ENCODE data around the gene CNDP2.
A peak's percentile ranks its signal among the peaks of the same experiment; 100 is the strongest.
"Not testable (repeated sequence)": the region's sequence is repeated elsewhere in the genome, so short reads cannot be mapped to it uniquely, and the experiment has no call there.

The CNDP2 gene

GRCh38 chr18:74473976-74474640 is 22.1 kb upstream of the CNDP2 start:
- DNase-seq, result no peak

GRCh38 chr18:74476140-74476539 is 20.0 kb upstream of the CNDP2 start:
- DNase-seq, result no peak

GRCh38 chr18:74477771-74478170 is 18.4 kb upstream of the CNDP2 start:
- no peak for DNase-seq

- no peak for DNase-seq
Measured at GRCh38 chr18:74478316-74478715, 17.8 kb upstream of the CNDP2 start.

- no peak for DNase-seq
Measured at GRCh38 chr18:74478880-74479279, 17.3 kb upstream of the CNDP2 start.

- DNase-seq, result no peak
Measured at GRCh38 chr18:74479486-74480148, 16.5 kb upstream of the CNDP2 start.

- DNase-seq, result no peak
Measured at GRCh38 chr18:74480149-74480651, 16.0 kb upstream of the CNDP2 start.

GRCh38 chr18:74482697-74483096 is 13.5 kb upstream of the CNDP2 start:
- no peak for DNase-seq

- DNase-seq, result no peak
Measured at GRCh38 chr18:74486119-74486849, 9.9 kb upstream of the CNDP2 start.

- no peak for DNase-seq
Measured at GRCh38 chr18:74488354-74488753, 7.8 kb upstream of the CNDP2 start.

- no peak for DNase-seq
Measured at GRCh38 chr18:74488864-74489263, 7.3 kb upstream of the CNDP2 start.

GRCh38 chr18:74489676-74490075 is 6.5 kb upstream of the CNDP2 start:
- DNase-seq, result no peak

GRCh38 chr18:74492259-74492658 is 3.9 kb upstream of the CNDP2 start:
- no peak for DNase-seq

- peak; percentile 32 for DNase-seq
Measured at GRCh38 chr18:74493689-74494088, 2.5 kb upstream of the CNDP2 start.

GRCh38 chr18:74494514-74494913 is 1.6 kb upstream of the CNDP2 start:
- DNase-seq, result no peak

GRCh38 chr18:74496508-74497323 is 553 bp downstream of the CNDP2 start:
- DNase-seq, result no peak

GRCh38 chr18:74497324-74497676 is 1.1 kb downstream of the CNDP2 start:
- no peak for DNase-seq

GRCh38 chr18:74497778-74498177 is 1.6 kb downstream of the CNDP2 start:
- DNase-seq, result no peak

GRCh38 chr18:74498712-74499627 is 2.8 kb downstream of the CNDP2 start:
- no peak for DNase-seq

GRCh38 chr18:74499633-74500032 is 3.5 kb downstream of the CNDP2 start:
- no peak for DNase-seq

- DNase-seq, result no peak
Measured at GRCh38 chr18:74500372-74500771, 4.2 kb downstream of the CNDP2 start.

- not testable (repeated sequence) for DNase-seq
Measured at GRCh38 chr18:74500774-74501173, 4.6 kb downstream of the CNDP2 start.

All from NCI-H748 treated with DMSO at 0.1 percent for 48 hours (cell line).